ENCODE data around the gene CLOCK.

The CLOCK gene

DNA sequence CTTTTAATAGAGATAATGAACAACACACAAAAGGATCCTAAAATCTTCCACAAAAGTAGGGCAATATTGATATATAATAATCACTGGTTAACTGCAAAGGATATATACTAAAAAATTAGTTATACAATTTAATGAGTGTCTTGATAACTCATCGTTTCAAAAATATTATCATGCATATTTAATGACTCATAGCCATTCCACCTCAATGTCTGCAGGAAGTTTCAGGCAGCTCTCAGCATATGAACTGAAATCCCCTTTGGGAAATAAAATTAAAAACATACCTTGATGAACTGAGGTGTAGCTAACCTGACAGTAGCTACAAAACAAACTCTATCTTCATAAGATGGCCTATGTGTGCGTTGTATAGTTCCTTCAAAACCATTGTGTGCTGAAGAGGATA is 88.1 kb downstream of the CLOCK start:
- TF ChIP-seq CTCF (IDR thresholded peaks at IDR 0.05; ENCODE audit: insufficient read depth, missing control alignments) = no peak
- no peak for DNase-seq (ENCODE audit: insufficient read length, low spot score)

DNA sequence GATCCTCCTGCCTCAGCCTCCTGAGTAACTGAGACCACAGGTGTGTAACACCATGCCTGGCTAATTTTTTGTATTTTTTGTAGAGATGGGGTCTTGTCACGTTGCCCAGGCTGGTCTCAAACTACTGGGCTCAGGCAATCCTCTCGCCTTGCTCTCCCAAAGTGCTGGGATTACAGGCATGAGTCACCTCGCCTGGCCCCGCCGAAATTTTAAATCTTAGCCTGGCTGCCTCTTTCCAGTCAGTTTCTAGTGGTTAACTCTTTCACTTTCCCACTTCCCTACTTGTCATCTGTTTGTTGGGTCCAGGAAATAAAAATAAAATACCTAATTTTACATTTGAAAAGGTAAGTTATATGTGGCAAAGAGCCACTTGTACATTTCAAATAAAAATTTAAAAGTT is 88.5 kb downstream of the CLOCK start:
- FAIRE-seq = no peak
- no peak for TF ChIP-seq CTCF (IDR thresholded peaks at IDR 0.05; ENCODE audit: insufficient read depth, missing control alignments)

More for the DNA sequence above, 88.1 kb downstream of the CLOCK start:
- no peak for FAIRE-seq

DNA sequence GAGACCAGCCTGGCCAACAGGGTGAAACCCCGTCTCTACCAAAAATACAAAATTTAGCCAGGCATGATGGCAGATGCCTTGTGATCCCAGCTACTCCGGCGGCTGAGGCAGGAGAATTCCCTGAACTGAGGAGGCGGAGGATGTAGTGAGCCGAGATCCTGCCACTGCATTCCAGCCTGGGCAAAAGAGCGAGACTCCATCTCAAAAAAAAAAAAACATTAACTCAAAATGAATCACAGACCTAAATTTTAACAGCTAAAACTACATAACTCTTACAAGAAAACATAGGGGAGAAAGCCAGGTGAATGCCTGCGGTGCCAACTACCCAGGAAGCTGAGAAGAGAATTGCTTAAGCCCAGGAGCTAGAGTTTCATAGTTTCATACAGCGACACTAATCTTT is 96.1 kb downstream of the CLOCK start:
- TF ChIP-seq CTCF (IDR thresholded peaks at IDR 0.05; ENCODE audit: insufficient read depth, missing control alignments) = no peak
- DNase-seq (ENCODE audit: insufficient read length, low spot score) = no peak
- no peak for FAIRE-seq

More for the DNA sequence above, 88.5 kb downstream of the CLOCK start:
- no peak for DNase-seq (ENCODE audit: insufficient read length, low spot score)

DNA sequence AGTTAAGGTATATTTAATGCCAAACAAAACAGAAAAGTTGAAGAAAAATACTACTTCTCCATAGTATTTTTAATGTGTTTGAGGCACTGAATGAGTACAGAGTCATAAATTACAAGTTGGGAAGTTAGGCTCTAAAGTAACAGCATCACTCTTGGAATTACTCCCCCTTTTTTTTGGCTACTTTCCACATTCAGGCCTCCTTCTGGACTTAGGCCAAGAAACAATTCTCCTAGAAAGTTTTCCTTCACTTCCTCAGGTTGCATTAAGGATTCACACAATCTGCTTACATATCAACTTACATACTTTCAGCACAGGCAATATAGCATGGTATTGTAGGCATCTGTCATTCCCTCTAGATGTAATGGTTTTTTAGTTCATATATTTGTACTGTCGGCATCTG is 98.9 kb downstream of the CLOCK start:
- FAIRE-seq (no peak), DNase-seq (ENCODE audit: insufficient read length, low spot score) (no peak)
- TF ChIP-seq CTCF (IDR thresholded peaks at IDR 0.05; ENCODE audit: insufficient read depth, missing control alignments) = no peak

GRCh38 chr4:55447108-55447708 is 99.5 kb downstream of the CLOCK start:
- DNase-seq (ENCODE audit: insufficient read length, low spot score) = no peak
- FAIRE-seq = no peak
- TF ChIP-seq CTCF (IDR thresholded peaks at IDR 0.05; ENCODE audit: insufficient read depth, missing control alignments) = no peak

- TF ChIP-seq CTCF (IDR thresholded peaks at IDR 0.05; ENCODE audit: insufficient read depth, missing control alignments) = no peak
- FAIRE-seq (peak; percentile 82), DNase-seq (ENCODE audit: insufficient read length, low spot score) (no peak)
These were observed 100.2 kb downstream of the CLOCK start for GRCh38 chr4:55446578-55446922.

GRCh38 chr4:55445921-55446577 is 100.7 kb downstream of the CLOCK start:
- DNase-seq (ENCODE audit: insufficient read length, low spot score) = no peak
- no peak for TF ChIP-seq CTCF (IDR thresholded peaks at IDR 0.05; ENCODE audit: insufficient read depth, missing control alignments)
- FAIRE-seq = no peak
